GM19395 (cell line): ENCODE data around the gene EYA2.

Source experiments
- ATAC-seq: cut with Tn5 transposase; IDR thresholded peaks from one replicate; pipeline ENCODE4 v1.9.1; 2021; ENCODE audit warnings: mild to moderate bottlenecking, moderate library complexity; ENCODE audit not compliant: unreplicated experiment

Gene EYA2

GRCh38 chr20:47237715-47238114 lies 343.1 kb downstream of the EYA2 start:
- ATAC-seq, result no peak
